Osteoblast (primary cell): ENCODE measurements around the gene ENDOD1. TPM values are rescaled to one million over a fixed set of nuclear protein-coding genes. Genes with fewer than 3 reads are reported as not detected.

Experiments
- DNase-seq: peaks from one replicate; pipeline ENCODE4 v3.0.0; 2011; ENCODE audit warnings: low spot score, mixed read lengths; ENCODE audit not compliant: insufficient read length; ENCODE audit errors: missing footprints
- H2AFZ ChIP-seq: 2 replicates; pipeline ENCODE4 v1.6.0; 2011; ENCODE audit warnings: mild to moderate bottlenecking, low read length
- H3K27ac ChIP-seq: 2 replicates; pipeline ENCODE4 v1.5.1; 2011; ENCODE audit warnings: mild to moderate bottlenecking, low read depth, low read length, moderate library complexity
- H3K27me3 ChIP-seq: 2 replicates; pipeline ENCODE4 v1.6.0; 2012; ENCODE audit warnings: mild to moderate bottlenecking, control low read depth, inconsistent platforms, low read length, moderate library complexity; ENCODE audit not compliant: insufficient read depth
- H3K36me3 ChIP-seq: 2 replicates; pipeline ENCODE4 v1.5.1; 2011; ENCODE audit warnings: mild to moderate bottlenecking, low read length, control low read depth, moderate library complexity; ENCODE audit not compliant: insufficient read depth
- H3K4me1 ChIP-seq: 2 replicates; pipeline ENCODE4 v1.5.1; 2011; ENCODE audit warnings: mild to moderate bottlenecking, low read length, control low read depth, moderate library complexity; ENCODE audit not compliant: insufficient read depth
- H3K4me2 ChIP-seq: 2 replicates; pipeline ENCODE4 v1.6.0; 2011; ENCODE audit warnings: mild to moderate bottlenecking, low read length; ENCODE audit not compliant: insufficient read depth
- H3K4me3 ChIP-seq: fragments of 200-600 bp; sonication (generic); 3 replicates; pipeline ENCODE4 v1.5.1; 2012; ENCODE audit warnings: mild to moderate bottlenecking, low read length, inconsistent platforms; ENCODE audit not compliant: insufficient read depth
- H3K79me2 ChIP-seq: 2 replicates; pipeline ENCODE4 v1.6.0; 2012; ENCODE audit warnings: mild to moderate bottlenecking, low read length, control low read depth, inconsistent platforms; ENCODE audit not compliant: insufficient read depth
- H3K9me3 ChIP-seq: 2 replicates; pipeline ENCODE4 v1.5.1; 2011; ENCODE audit warnings: low read depth, low read length, control low read depth
- H4K20me1 ChIP-seq: 2 replicates; pipeline ENCODE4 v1.6.0; 2012; ENCODE audit warnings: mild to moderate bottlenecking, low read length, control low read depth; ENCODE audit not compliant: insufficient read depth
- CTCF ChIP-seq: IDR thresholded peaks from 2 replicates; pipeline ENCODE4 v1.5.1; 2011; ENCODE audit warnings: mild to moderate bottlenecking, low read depth, low read length, moderate library complexity; ENCODE audit errors: extremely low read depth
- total RNA-seq: library from RNA; depleted of rRNA; stranded (reverse); fragments of >200 nt; gene quantifications from 2 replicates; pipeline ENCODE4 v1.2.3, GENCODE V29; 2012

Gene ENDOD1
- total RNA-seq, 1 donor = 44.2 TPM

- Histone ChIP-seq H4K20me1 (no peaks in the 10 kb centered on the region), H3K27ac (no peak overlapping the region), H3K27me3 (no peaks in the 10 kb centered on the region), H3K4me3 (no peak overlapping the region), H3K4me1 (peaks cover 41% of the 10 kb centered on the region), H2AFZ (no peak overlapping the region), H3K4me2 (no peak overlapping the region), H3K36me3 (no peaks in the 10 kb centered on the region), H3K9me3 (no peaks in the 10 kb centered on the region), H3K79me2 (no peaks in the 10 kb centered on the region)
- no peak for DNase-seq
- peak; percentile 36 for TF ChIP-seq CTCF
Observed at GRCh38 chr11:95138448-95138847, 48.8 kb downstream of the ENDOD1 start.

GRCh38 chr11:95140397-95141033, 50.9 kb downstream of the ENDOD1 start:
- H3K4me1 ChIP-seq = peaks cover 44% of the 10 kb centered on the region
- no peak for TF ChIP-seq CTCF

GRCh38 chr11:95142431-95142830, 52.8 kb downstream of the ENDOD1 start:
- no peak overlapping the region for H3K4me3 ChIP-seq
- no peaks in the 10 kb centered on the region for H3K79me2 ChIP-seq
- peak overlapping the region; percentile 43 for H3K4me2 ChIP-seq
- no peaks in the 10 kb centered on the region for H3K36me3 ChIP-seq
- no peak overlapping the region for H2AFZ ChIP-seq
- DNase-seq = peak; percentile 69
- H3K27ac ChIP-seq = peak overlapping the region; percentile 94
- peaks cover 53% of the 10 kb centered on the region for H3K4me1 ChIP-seq
- no peaks in the 10 kb centered on the region for H3K27me3 ChIP-seq
- H3K9me3 ChIP-seq = no peaks in the 10 kb centered on the region
- TF ChIP-seq CTCF = no peak
- no peaks in the 10 kb centered on the region for H4K20me1 ChIP-seq

More at GRCh38 chr11:95140397-95141033, 50.9 kb downstream of the ENDOD1 start:
- H3K9me3 ChIP-seq = no peaks in the 10 kb centered on the region
- no peak for DNase-seq
- no peaks in the 10 kb centered on the region for H3K79me2 ChIP-seq
- no peak overlapping the region for H3K4me2 ChIP-seq
- H3K36me3 ChIP-seq = no peaks in the 10 kb centered on the region
- H4K20me1 ChIP-seq = no peaks in the 10 kb centered on the region
- no peaks in the 10 kb centered on the region for H3K27me3 ChIP-seq
- H2AFZ ChIP-seq = no peak overlapping the region
- no peak overlapping the region for H3K27ac ChIP-seq
- H3K4me3 ChIP-seq = no peak overlapping the region

GRCh38 chr11:95143106-95143681, 53.5 kb downstream of the ENDOD1 start:
- H3K4me3 ChIP-seq = no peak overlapping the region
- peak overlapping the region; percentile 94 for H3K27ac ChIP-seq
- H3K4me2 ChIP-seq = peak overlapping the region; percentile 60
- H2AFZ ChIP-seq = no peak overlapping the region
- DNase-seq = peak; percentile 90
- H3K36me3 ChIP-seq = no peaks in the 10 kb centered on the region
- no peaks in the 10 kb centered on the region for H3K9me3 ChIP-seq
- no peaks in the 10 kb centered on the region for H3K27me3 ChIP-seq
- peaks cover 60% of the 10 kb centered on the region for H3K4me1 ChIP-seq
- H4K20me1 ChIP-seq = no peaks in the 10 kb centered on the region
- no peaks in the 10 kb centered on the region for H3K79me2 ChIP-seq
- no peak for TF ChIP-seq CTCF
